Measurements from ENCODE around the gene LHCGR.
"Not testable (repeated sequence)": the region's sequence is repeated elsewhere in the genome, so short reads cannot be mapped to it uniquely, and the experiment has no call there.

LHCGR gene

GRCh38 chr2:48707466-48707865 is 48.1 kb downstream of the LHCGR start:
- no peak for DNase-seq
- no peaks in the 10 kb centered on the region for H3K36me3 Mint-ChIP-seq (ENCODE audit: low read depth)

GRCh38 chr2:48703621-48704020 is 51.9 kb downstream of the LHCGR start:
- not testable (repeated sequence) for H3K27me3 Mint-ChIP-seq; H3K4me3 Mint-ChIP-seq; DNase-seq; H3K36me3 Mint-ChIP-seq (ENCODE audit: low read depth); H3K9me3 Mint-ChIP-seq; H3K4me1 Mint-ChIP-seq (ENCODE audit: low read depth); H3K27ac Mint-ChIP-seq

More at GRCh38 chr2:48707466-48707865, 48.1 kb downstream of the LHCGR start:
- Mint-ChIP-seq H3K4me3 (no peak overlapping the region), H3K27me3 (no peaks in the 10 kb centered on the region), H3K27ac (no peak overlapping the region), H3K9me3 (no peaks in the 10 kb centered on the region), H3K4me1 (ENCODE audit: low read depth) (no peaks in the 10 kb centered on the region)

GRCh38 chr2:48699348-48699930 is 56.1 kb downstream of the LHCGR start:
- H3K36me3 Mint-ChIP-seq (ENCODE audit: low read depth): no peaks in the 10 kb centered on the region
- H3K9me3 Mint-ChIP-seq: no peaks in the 10 kb centered on the region
- H3K27ac Mint-ChIP-seq: no peak overlapping the region
- no peak overlapping the region for H3K4me3 Mint-ChIP-seq
- no peaks in the 10 kb centered on the region for H3K4me1 Mint-ChIP-seq (ENCODE audit: low read depth)
- no peak for DNase-seq
- no peaks in the 10 kb centered on the region for H3K27me3 Mint-ChIP-seq

- Mint-ChIP-seq H3K27ac (no peak overlapping the region), H3K27me3 (no peaks in the 10 kb centered on the region), H3K9me3 (no peaks in the 10 kb centered on the region), H3K4me3 (no peak overlapping the region), H3K36me3 (ENCODE audit: low read depth) (no peaks in the 10 kb centered on the region), H3K4me1 (ENCODE audit: low read depth) (no peaks in the 10 kb centered on the region)
- DNase-seq: no peak
Measured at GRCh38 chr2:48696881-48697280, 58.6 kb downstream of the LHCGR start.

- no peak overlapping the region for H3K27ac Mint-ChIP-seq
- no peak overlapping the region for H3K4me3 Mint-ChIP-seq
- H3K36me3 Mint-ChIP-seq (ENCODE audit: low read depth): no peaks in the 10 kb centered on the region
- DNase-seq: no peak
- H3K4me1 Mint-ChIP-seq (ENCODE audit: low read depth): no peaks in the 10 kb centered on the region
- H3K27me3 Mint-ChIP-seq: no peaks in the 10 kb centered on the region
- no peaks in the 10 kb centered on the region for H3K9me3 Mint-ChIP-seq
Measured at GRCh38 chr2:48695991-48696390, 59.5 kb downstream of the LHCGR start.

- Mint-ChIP-seq H3K36me3 (ENCODE audit: low read depth) (no peaks in the 10 kb centered on the region), H3K9me3 (no peaks in the 10 kb centered on the region), H3K4me3 (no peak overlapping the region), H3K4me1 (ENCODE audit: low read depth) (no peaks in the 10 kb centered on the region), H3K27me3 (no peaks in the 10 kb centered on the region), H3K27ac (no peak overlapping the region)
- no peak for DNase-seq
Measured at GRCh38 chr2:48694149-48694548, 61.4 kb downstream of the LHCGR start.

- no peaks in the 10 kb centered on the region for H3K9me3 Mint-ChIP-seq
Measured at GRCh38 chr2:48693645-48694044, 61.9 kb downstream of the LHCGR start.

GRCh38 chr2:48693066-48693465 is 62.5 kb downstream of the LHCGR start:
- Mint-ChIP-seq H3K27ac (no peak overlapping the region), H3K4me1 (ENCODE audit: low read depth) (no peaks in the 10 kb centered on the region), H3K36me3 (ENCODE audit: low read depth) (no peaks in the 10 kb centered on the region), H3K9me3 (no peaks in the 10 kb centered on the region), H3K27me3 (no peaks in the 10 kb centered on the region), H3K4me3 (no peak overlapping the region)
- no peak for DNase-seq

More at GRCh38 chr2:48693645-48694044, 61.9 kb downstream of the LHCGR start:
- no peak overlapping the region for H3K4me3 Mint-ChIP-seq
- DNase-seq: no peak
- no peak overlapping the region for H3K27ac Mint-ChIP-seq
- H3K36me3 Mint-ChIP-seq (ENCODE audit: low read depth): no peaks in the 10 kb centered on the region
- H3K4me1 Mint-ChIP-seq (ENCODE audit: low read depth): no peaks in the 10 kb centered on the region
- no peaks in the 10 kb centered on the region for H3K27me3 Mint-ChIP-seq

GRCh38 chr2:48691935-48692691 is 63.4 kb downstream of the LHCGR start:
- no peak overlapping the region for H3K27ac Mint-ChIP-seq
- H3K36me3 Mint-ChIP-seq (ENCODE audit: low read depth): no peaks in the 10 kb centered on the region
- no peaks in the 10 kb centered on the region for H3K4me1 Mint-ChIP-seq (ENCODE audit: low read depth)
- no peaks in the 10 kb centered on the region for H3K27me3 Mint-ChIP-seq
- DNase-seq: no peak
- no peak overlapping the region for H3K4me3 Mint-ChIP-seq
- H3K9me3 Mint-ChIP-seq: no peaks in the 10 kb centered on the region

GRCh38 chr2:48685126-48685525 is 70.4 kb downstream of the LHCGR start:
- DNase-seq: no peak
- Mint-ChIP-seq H3K9me3 (no peaks in the 10 kb centered on the region), H3K27me3 (peaks cover 15% of the 10 kb centered on the region), H3K27ac (no peak overlapping the region), H3K4me1 (ENCODE audit: low read depth) (no peaks in the 10 kb centered on the region), H3K36me3 (ENCODE audit: low read depth) (no peaks in the 10 kb centered on the region), H3K4me3 (no peak overlapping the region)

- no peak for DNase-seq
- H3K4me3 Mint-ChIP-seq: no peak overlapping the region
- H3K27ac Mint-ChIP-seq: no peak overlapping the region
- H3K9me3 Mint-ChIP-seq: no peaks in the 10 kb centered on the region
- H3K36me3 Mint-ChIP-seq (ENCODE audit: low read depth): no peaks in the 10 kb centered on the region
- H3K27me3 Mint-ChIP-seq: peaks cover 7% of the 10 kb centered on the region
- no peaks in the 10 kb centered on the region for H3K4me1 Mint-ChIP-seq (ENCODE audit: low read depth)
Measured at GRCh38 chr2:48677450-48677849, 78.1 kb downstream of the LHCGR start.

GRCh38 chr2:48674933-48675332 is 80.6 kb downstream of the LHCGR start:
- H3K4me3 Mint-ChIP-seq: no peak overlapping the region

GRCh38 chr2:48673581-48673980 is 81.9 kb downstream of the LHCGR start:
- H3K4me3 Mint-ChIP-seq: no peak overlapping the region
- no peaks in the 10 kb centered on the region for H3K36me3 Mint-ChIP-seq (ENCODE audit: low read depth)
- no peaks in the 10 kb centered on the region for H3K4me1 Mint-ChIP-seq (ENCODE audit: low read depth)
- no peak overlapping the region for H3K27ac Mint-ChIP-seq
- H3K9me3 Mint-ChIP-seq: no peaks in the 10 kb centered on the region
- no peak for DNase-seq
- H3K27me3 Mint-ChIP-seq: peaks cover 8% of the 10 kb centered on the region

More at GRCh38 chr2:48674933-48675332, 80.6 kb downstream of the LHCGR start:
- Mint-ChIP-seq H3K27me3 (peaks cover 5% of the 10 kb centered on the region), H3K9me3 (no peaks in the 10 kb centered on the region), H3K27ac (no peak overlapping the region), H3K4me1 (ENCODE audit: low read depth) (no peaks in the 10 kb centered on the region), H3K36me3 (ENCODE audit: low read depth) (no peaks in the 10 kb centered on the region)
- no peak for DNase-seq

GRCh38 chr2:48668992-48669391 is 86.5 kb downstream of the LHCGR start:
- Mint-ChIP-seq H3K27ac (no peak overlapping the region), H3K9me3 (no peaks in the 10 kb centered on the region), H3K4me3 (no peak overlapping the region), H3K36me3 (ENCODE audit: low read depth) (no peaks in the 10 kb centered on the region), H3K4me1 (ENCODE audit: low read depth) (no peaks in the 10 kb centered on the region), H3K27me3 (peaks cover 9% of the 10 kb centered on the region)
- no peak for DNase-seq

GRCh38 chr2:48651158-48651790 is 104.2 kb downstream of the LHCGR start:
- no peaks in the 10 kb centered on the region for H3K9me3 Mint-ChIP-seq
- H3K4me1 Mint-ChIP-seq (ENCODE audit: low read depth): no peaks in the 10 kb centered on the region
- no peak overlapping the region for H3K27ac Mint-ChIP-seq
- H3K36me3 Mint-ChIP-seq (ENCODE audit: low read depth): no peaks in the 10 kb centered on the region
- H3K27me3 Mint-ChIP-seq: no peaks in the 10 kb centered on the region
- no peak for DNase-seq
- no peak overlapping the region for H3K4me3 Mint-ChIP-seq

Data from activated T-cell treated with anti-CD3 and anti-CD28 coated beads, Interleukin-2, amount 50 U/mL, for 24 hours (primary cell).